HG02870 (cell line): Measurements from ENCODE around the gene TEX264.
"Not testable (repeated sequence)": the region's sequence is repeated elsewhere in the genome, so short reads cannot be mapped to it uniquely, and the experiment has no call there.

ENCODE experiments used
- ATAC-seq: cut with Tn5 transposase; IDR thresholded peaks from one replicate; pipeline ENCODE4 v1.9.1; 2021; ENCODE audit warnings: mild to moderate bottlenecking, moderate library complexity; ENCODE audit not compliant: unreplicated experiment

TEX264 gene

GRCh38 chr3:51712963-51713362 lies 41.9 kb downstream of the TEX264 start:
- no peak for ATAC-seq

DNA sequence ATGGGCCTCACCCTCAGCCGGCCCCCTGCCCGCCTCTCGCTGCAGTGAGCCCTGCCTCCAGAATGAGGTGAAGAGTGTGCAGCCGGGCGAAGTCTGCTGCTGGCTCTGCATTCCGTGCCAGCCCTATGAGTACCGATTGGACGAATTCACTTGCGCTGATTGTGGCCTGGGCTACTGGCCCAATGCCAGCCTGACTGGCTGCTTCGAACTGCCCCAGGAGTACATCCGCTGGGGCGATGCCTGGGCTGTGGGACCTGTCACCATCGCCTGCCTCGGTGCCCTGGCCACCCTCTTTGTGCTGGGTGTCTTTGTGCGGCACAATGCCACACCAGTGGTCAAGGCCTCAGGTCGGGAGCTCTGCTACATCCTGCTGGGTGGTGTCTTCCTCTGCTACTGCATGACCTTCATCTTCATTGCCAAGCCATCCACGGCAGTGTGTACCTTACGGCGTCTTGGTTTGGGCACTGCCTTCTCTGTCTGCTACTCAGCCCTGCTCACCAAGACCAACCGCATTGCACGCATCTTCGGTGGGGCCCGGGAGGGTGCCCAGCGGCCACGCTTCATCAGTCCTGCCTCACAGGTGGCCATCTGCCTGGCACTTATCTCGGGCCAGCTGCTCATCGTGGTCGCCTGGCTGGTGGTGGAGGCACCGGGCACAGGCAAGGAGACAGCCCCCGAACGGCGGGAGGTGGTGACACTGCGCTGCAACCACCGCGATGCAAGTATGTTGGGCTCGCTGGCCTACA lies 44.4 kb downstream of the TEX264 start:
- ATAC-seq, result no peak

DNA sequence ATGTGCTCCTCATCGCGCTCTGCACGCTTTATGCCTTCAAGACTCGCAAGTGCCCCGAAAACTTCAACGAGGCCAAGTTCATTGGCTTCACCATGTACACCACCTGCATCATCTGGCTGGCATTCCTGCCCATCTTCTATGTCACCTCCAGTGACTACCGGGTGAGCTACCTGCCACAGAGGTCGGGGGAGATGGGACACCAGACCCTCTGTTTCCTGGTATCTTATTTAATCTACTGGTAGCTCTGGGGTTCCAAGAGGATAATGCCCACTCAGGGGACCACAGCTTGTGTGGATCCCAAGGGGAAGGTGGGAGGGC lies 44.9 kb downstream of the TEX264 start:
- ATAC-seq, result no peak

GRCh38 chr3:51716805-51717204 lies 45.8 kb downstream of the TEX264 start:
- ATAC-seq, result no peak

- ATAC-seq, result no peak
Measured at GRCh38 chr3:51717446-51717845, 46.4 kb downstream of the TEX264 start.

- ATAC-seq, result no peak
Measured at GRCh38 chr3:51717947-51718346, 46.9 kb downstream of the TEX264 start.

DNA sequence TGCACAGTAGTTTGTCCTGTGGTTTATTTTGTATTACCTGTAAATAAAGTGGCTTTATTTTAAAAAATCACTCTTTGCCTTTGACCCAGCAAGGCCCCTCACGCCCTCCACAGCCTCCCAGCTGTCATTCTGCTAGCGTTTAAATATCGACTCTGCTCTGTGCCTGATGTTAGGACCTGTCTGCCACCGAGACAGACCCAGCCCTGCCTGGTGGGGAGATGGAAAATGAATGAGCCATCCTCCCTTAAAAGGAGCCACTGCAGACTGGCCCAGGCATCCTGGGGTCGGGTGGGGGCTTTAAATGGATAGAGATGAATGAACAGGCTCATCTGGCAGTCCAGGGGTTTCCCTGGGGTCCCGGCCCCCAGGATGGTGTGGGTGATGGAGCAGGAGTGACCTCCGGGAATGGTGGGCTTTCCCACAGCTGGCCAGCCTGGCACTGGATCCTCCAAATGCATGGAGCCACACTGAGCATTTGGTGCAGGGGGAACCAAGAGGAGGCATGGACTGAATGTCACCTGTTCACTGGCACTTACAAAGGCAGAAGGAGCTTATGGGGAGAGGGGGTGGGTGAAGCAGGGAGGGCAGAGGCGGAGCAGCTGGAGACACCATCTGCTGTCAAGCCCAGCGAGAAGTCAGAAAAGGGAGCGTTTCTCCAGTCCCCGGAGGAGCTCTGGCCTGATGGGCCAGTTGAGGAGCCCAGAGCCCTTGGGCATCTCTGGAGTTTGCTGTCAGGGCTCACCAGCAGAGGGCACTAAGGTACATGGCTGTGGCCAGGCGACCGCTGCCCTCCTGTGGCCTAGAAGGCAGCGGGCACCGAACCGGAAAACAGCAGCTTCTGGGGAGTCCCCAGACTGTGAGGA lies 47.7 kb downstream of the TEX264 start:
- no peak for ATAC-seq

DNA sequence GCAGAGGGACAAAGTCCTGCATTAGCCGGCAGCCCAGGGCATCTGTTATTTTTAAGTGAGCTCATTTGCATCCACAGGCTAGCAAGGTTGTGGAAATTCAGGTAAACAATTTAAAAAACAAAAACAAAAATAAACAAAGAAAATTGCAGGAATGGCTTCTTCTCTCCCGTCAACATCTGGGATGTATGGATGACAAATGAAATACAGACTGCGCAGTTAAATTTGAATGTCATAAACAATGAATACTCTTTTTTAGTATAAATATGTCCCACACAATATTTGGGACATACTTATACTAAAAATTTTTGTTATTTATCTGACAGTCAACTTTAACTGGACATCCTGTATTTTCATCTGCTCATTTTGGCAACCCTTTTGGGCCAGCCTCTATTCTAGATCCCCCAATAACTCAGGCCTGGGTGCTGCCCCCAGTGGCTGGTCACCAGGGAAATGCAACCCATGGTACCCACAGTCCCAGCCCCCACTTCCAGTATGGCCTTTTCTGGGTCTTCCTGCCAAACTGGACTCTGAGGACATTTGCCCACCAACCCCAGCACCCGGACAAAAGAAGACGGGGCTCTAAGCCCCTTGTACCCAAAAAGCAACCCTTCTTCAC lies 48.5 kb downstream of the TEX264 start:
- ATAC-seq, result no peak

- no peak for ATAC-seq
Measured at GRCh38 chr3:51720292-51721061, 49.4 kb downstream of the TEX264 start.

- ATAC-seq, result no peak
Measured at GRCh38 chr3:51721062-51721745, 50.2 kb downstream of the TEX264 start.

DNA sequence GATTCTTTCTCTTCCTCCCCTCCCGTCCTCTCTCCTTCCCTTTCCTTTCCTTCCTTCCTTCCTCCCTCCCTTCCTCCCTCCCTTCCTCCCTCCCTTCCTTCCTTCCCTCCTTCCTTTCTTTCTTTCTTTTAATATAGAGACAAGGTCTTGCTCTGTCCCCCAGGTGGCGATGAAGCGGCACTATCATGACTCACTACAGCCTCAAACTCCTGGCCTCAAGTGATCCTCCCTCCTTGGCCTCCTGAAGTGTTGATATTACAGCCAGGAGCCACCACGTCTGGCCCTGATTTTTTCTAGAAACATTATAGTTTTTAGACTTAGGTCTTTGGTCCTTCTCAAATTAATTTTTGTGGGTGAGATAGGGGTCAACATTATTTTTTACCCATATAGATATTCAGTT lies 51.3 kb downstream of the TEX264 start:
- ATAC-seq, result no peak

DNA sequence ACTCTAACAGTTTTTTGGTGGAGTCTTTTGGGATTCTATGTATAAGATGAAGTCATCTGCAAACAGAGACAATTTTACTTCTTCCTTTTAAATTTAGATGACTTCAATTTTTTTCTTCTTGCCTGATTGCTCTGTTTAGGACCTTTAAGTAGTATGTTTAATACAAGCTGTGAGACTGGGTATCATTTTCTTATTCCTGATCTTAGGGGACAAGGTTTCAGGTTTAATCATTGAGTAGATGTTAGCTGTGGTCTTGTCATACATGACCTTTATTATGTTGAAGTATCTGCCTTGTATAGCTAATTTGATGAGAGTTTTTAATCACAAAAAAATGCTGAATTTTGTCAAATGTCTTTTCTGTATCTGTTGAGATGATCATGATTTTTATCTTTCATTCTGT lies 56.4 kb downstream of the TEX264 start:
- no peak for ATAC-seq

- ATAC-seq, result no peak
Measured at GRCh38 chr3:51729042-51729633, 58.1 kb downstream of the TEX264 start.

GRCh38 chr3:51733859-51734571 lies 63.0 kb downstream of the TEX264 start:
- ATAC-seq, result no peak

DNA sequence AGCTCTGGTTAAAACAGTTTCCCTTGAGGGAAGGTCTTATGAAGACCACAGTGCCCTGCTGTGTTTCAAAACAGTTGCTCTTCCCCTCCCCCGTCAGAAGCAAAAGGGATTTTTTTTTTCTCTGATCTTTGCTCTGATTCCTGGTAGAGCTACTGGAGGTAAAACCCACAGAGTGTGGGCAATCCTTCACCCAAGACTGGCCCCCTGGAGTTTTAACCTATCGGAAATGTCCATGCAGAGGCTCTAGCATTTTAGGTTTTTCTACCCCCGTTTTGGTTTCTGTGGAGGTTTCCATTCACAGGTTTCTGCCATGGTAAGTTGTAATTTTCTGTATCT lies 63.5 kb downstream of the TEX264 start:
- no peak for ATAC-seq

GRCh38 chr3:51735039-51735438 lies 64.0 kb downstream of the TEX264 start:
- ATAC-seq, result no peak

- no peak for ATAC-seq
Measured at GRCh38 chr3:51735950-51736349, 64.9 kb downstream of the TEX264 start.

- no peak for ATAC-seq
Measured at GRCh38 chr3:51739110-51739509, 68.1 kb downstream of the TEX264 start.

- ATAC-seq, result not testable (repeated sequence)
Measured at GRCh38 chr3:51742320-51742719, 71.3 kb downstream of the TEX264 start.

GRCh38 chr3:51742978-51743377 lies 71.9 kb downstream of the TEX264 start:
- not testable (repeated sequence) for ATAC-seq
